MV-4-11 (cell line): Measurements from ENCODE around the gene ACAD10.
A peak's percentile ranks its signal among the peaks of the same experiment; 100 is the strongest.
"Not testable (repeated sequence)": the region's sequence is repeated elsewhere in the genome, so short reads cannot be mapped to it uniquely, and the experiment has no call there.

ENCODE experiments used
- DNase-seq: peaks from one replicate; lab custom pipeline; 2025; lab: John Stamatoyannopoulos, UW

The ACAD10 gene

GRCh38 chr12:111753144-111753881, 67.5 kb downstream of the ACAD10 start:
- peak; percentile 46 for DNase-seq

- DNase-seq, result no peak
These were observed 68.8 kb downstream of the ACAD10 start for GRCh38 chr12:111754671-111755070.

- no peak for DNase-seq
These were observed 70.3 kb downstream of the ACAD10 start for GRCh38 chr12:111756196-111756595.

- DNase-seq, result no peak
These were observed 70.8 kb downstream of the ACAD10 start for GRCh38 chr12:111756681-111757080.

GRCh38 chr12:111757361-111758119, 71.7 kb downstream of the ACAD10 start:
- DNase-seq, result peak; percentile 99

GRCh38 chr12:111758120-111758561, 72.3 kb downstream of the ACAD10 start:
- DNase-seq, result peak; percentile 77

- no peak for DNase-seq
These were observed 73.4 kb downstream of the ACAD10 start for GRCh38 chr12:111759271-111759670.

GRCh38 chr12:111759991-111760390, 74.1 kb downstream of the ACAD10 start:
- DNase-seq, result no peak

GRCh38 chr12:111761099-111761498, 75.2 kb downstream of the ACAD10 start:
- no peak for DNase-seq

- DNase-seq, result no peak
These were observed 75.9 kb downstream of the ACAD10 start for GRCh38 chr12:111761706-111762105.

GRCh38 chr12:111763552-111763951, 77.7 kb downstream of the ACAD10 start:
- not testable (repeated sequence) for DNase-seq

- no peak for DNase-seq
These were observed 78.4 kb downstream of the ACAD10 start for GRCh38 chr12:111764120-111764821.

- DNase-seq, result no peak
These were observed 80.9 kb downstream of the ACAD10 start, which contains the start of gene ALDH2 for GRCh38 chr12:111766608-111767361. Gene ALDH2 (plus strand): TSS chr12:111766933. CDS start chr12:111766983, 50 bp downstream.

- no peak for DNase-seq
These were observed 81.7 kb downstream of the ACAD10 start for GRCh38 chr12:111767362-111768158.

- no peak for DNase-seq
These were observed 82.5 kb downstream of the ACAD10 start for GRCh38 chr12:111768159-111768895.

GRCh38 chr12:111769599-111769998, 83.7 kb downstream of the ACAD10 start:
- no peak for DNase-seq

GRCh38 chr12:111773801-111774551, 88.1 kb downstream of the ACAD10 start:
- peak; percentile 89 for DNase-seq

- DNase-seq, result peak; percentile 98
These were observed 89.6 kb downstream of the ACAD10 start for GRCh38 chr12:111775205-111776193.
